Measurements from ENCODE around the gene KCNK1. TPM values are rescaled to one million over a fixed set of nuclear protein-coding genes. Genes with fewer than 3 reads are reported as not detected.

The KCNK1 gene
- total RNA-seq, 2 donors from 2014 or later = 5.2 to 6.3 TPM

DNA sequence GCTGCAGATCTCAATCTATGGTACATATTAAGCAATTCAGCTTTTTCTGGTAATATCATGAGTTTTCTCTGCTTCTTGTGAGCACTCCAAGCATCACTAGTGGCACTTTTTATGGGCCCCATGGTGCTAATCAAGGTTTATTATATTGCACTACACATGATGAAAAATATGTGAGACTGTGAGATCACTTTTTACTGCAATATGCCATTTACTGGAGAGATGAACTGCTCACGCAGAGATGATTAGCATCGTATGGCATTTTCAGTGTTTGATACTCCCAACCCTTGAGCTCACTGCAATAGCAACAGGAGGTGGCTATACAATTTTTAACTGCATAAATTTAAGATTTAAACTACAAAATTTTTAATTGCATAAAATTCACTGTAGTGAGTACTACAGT lies 8.7 kb upstream of the KCNK1 start:
- no peak overlapping the region for H3K27ac ChIP-seq
- no peak for TF ChIP-seq POLR2A (IDR thresholded peaks at IDR 0.05)
- TF ChIP-seq, protein P1, sequence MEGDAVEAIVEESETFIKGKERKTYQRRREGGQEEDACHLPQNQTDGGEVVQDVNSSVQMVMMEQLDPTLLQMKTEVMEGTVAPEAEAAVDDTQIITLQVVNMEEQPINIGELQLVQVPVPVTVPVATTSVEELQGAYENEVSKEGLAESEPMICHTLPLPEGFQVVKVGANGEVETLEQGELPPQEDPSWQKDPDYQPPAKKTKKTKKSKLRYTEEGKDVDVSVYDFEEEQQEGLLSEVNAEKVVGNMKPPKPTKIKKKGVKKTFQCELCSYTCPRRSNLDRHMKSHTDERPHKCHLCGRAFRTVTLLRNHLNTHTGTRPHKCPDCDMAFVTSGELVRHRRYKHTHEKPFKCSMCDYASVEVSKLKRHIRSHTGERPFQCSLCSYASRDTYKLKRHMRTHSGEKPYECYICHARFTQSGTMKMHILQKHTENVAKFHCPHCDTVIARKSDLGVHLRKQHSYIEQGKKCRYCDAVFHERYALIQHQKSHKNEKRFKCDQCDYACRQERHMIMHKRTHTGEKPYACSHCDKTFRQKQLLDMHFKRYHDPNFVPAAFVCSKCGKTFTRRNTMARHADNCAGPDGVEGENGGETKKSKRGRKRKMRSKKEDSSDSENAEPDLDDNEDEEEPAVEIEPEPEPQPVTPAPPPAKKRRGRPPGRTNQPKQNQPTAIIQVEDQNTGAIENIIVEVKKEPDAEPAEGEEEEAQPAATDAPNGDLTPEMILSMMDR (IDR thresholded peaks at IDR 0.05) = no peak
- ATAC-seq (no peak), DNase-seq (no peak)
- WGBS, 2 donors = 91 to 93% methylated on average over 2 of the region's 2 CpGs
- no peaks in the 10 kb centered on the region for H3K9me3 ChIP-seq
- no peaks in the 10 kb centered on the region for H3K27me3 ChIP-seq
- H3K4me3 ChIP-seq = no peak overlapping the region
- H3K4me1 ChIP-seq = no peaks in the 10 kb centered on the region
- no peaks in the 10 kb centered on the region for H3K36me3 ChIP-seq (replicated peaks in 1 of 2; ENCODE audit: insufficient read depth in 1 of 2, low read depth in 2 of 2)
- intact Hi-C loops (cut with DNase I) = no loop called here

DNA sequence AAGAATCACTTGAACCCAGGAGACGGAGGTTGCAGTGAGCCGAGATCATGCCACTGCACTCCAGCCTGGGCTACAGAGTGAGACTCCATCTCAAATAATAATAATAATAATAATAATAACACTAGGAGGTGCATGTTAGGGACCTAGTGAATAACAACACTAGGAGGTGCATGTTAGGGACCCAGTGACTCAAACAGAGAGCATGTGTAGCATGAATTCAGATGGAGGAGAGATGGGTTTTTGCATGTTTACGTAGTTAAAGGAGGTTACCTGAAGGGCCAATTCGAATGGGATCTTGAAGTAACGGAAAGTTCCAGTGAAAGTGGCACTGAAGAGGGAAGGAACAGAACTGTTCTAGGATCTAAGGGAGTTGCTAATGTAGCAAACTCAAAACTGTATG lies 7.1 kb upstream of the KCNK1 start:
- no peaks in the 10 kb centered on the region for H3K36me3 ChIP-seq (replicated peaks in 1 of 2; ENCODE audit: insufficient read depth in 1 of 2, low read depth in 2 of 2)
- DNase-seq = no peak
- H3K4me3 ChIP-seq = no peak overlapping the region
- no peaks in the 10 kb centered on the region for H3K9me3 ChIP-seq
- no peak overlapping the region for H3K27ac ChIP-seq
- H3K27me3 ChIP-seq = no peaks in the 10 kb centered on the region
- H3K4me1 ChIP-seq = no peaks in the 10 kb centered on the region
- WGBS, 2 donors = 68 to 81% methylated on average over 5 of the region's 5 CpGs
- TF ChIP-seq, protein P1 (IDR thresholded peaks at IDR 0.05) = no peak
- TF ChIP-seq POLR2A (IDR thresholded peaks at IDR 0.05) = no peak
- intact Hi-C loops (cut with DNase I) = no loop called here
- no peak for ATAC-seq

DNA sequence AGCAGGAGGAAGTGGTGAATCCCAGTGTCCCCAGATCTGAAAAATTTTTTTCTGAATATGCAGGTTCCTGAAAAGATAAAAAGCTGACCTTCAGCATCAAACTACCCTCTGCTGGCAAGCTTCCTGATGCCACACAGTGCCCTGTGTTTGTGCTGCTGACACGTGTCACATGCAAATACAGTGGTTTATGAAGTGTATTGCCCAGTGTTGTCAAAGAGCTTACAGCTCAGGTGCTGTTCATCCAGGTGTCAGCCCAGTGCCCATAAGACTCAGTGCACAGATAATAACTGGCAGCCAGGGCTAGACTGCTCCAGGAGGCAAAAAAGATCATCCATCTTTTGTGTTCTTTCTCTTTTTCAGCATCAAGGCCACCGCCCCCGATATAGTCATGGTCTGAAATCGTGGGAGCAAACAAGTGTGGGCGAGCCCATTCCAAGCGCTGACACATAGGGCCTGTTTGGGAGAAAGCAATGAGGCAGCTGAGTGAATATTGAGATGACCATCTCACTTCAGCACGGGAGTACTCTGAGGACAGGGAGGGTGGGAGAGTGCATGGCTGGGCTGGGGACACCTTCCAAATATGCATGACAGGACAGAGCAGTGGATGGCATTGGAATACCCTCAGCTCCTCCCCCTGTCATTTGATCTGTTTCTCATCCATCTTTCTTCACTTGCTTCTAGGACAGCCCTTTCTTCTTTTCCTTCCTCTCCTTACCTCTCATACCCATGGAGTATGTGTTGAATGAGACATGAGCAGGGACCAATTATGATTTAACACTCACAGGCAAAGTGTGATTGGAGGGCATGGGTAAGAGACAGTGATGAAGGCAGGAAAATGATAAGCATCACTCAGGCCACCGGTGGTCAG lies 6.4 kb upstream of the KCNK1 start:
- H3K27me3 ChIP-seq = no peaks in the 10 kb centered on the region
- 42 to 62% methylated on average over 8 of the region's 8 CpGs for WGBS, 2 donors
- TF ChIP-seq, protein P1 (IDR thresholded peaks at IDR 0.05) = no peak
- TF ChIP-seq POLR2A (IDR thresholded peaks at IDR 0.05) = no peak

DNA sequence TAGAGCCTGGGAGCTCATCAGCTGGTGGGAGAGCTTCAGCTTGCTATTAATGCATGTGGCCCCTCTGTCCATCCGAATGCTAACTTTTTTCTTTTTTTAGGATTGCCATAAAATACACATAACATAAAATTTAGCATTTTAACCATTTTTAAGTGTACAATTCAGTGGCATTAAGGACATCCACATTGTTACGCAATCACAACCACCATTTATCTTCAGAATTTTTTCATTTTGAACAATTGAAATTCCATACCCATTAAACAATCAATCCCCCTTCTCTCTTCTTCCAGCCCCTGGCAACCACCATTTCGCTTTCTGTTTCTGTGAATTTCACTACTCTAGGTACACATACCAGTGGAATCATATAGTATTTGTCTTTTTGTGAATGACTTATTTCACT lies 4.9 kb upstream of the KCNK1 start:
- DNase-seq (no peak), ATAC-seq (no peak)
- WGBS, 2 donors = 80 to 86% methylated on average over 3 of the region's 3 CpGs
- Histone ChIP-seq H3K9me3 (no peaks in the 10 kb centered on the region), H3K27me3 (no peaks in the 10 kb centered on the region), H3K27ac (no peak overlapping the region), H3K4me1 (peaks cover 6% of the 10 kb centered on the region), H3K4me3 (no peak overlapping the region), H3K36me3 (replicated peaks in 1 of 2; ENCODE audit: insufficient read depth in 1 of 2, low read depth in 2 of 2) (no peaks in the 10 kb centered on the region)
- intact Hi-C loops (cut with DNase I) = no loop called here
- TF ChIP-seq POLR2A (IDR thresholded peaks at IDR 0.05) = no peak
- TF ChIP-seq, protein P1 (IDR thresholded peaks at IDR 0.05) = no peak

More for the DNA sequence above, 6.4 kb upstream of the KCNK1 start:
- no peaks in the 10 kb centered on the region for H3K9me3 ChIP-seq
- H3K4me3 ChIP-seq = no peak overlapping the region
- intact Hi-C loops (cut with DNase I) = no loop called here
- ATAC-seq (no peak), DNase-seq (peak in 1 of 4 donors; percentile 7)
- no peaks in the 10 kb centered on the region for H3K4me1 ChIP-seq
- no peak overlapping the region for H3K27ac ChIP-seq
- no peaks in the 10 kb centered on the region for H3K36me3 ChIP-seq (replicated peaks in 1 of 2; ENCODE audit: insufficient read depth in 1 of 2, low read depth in 2 of 2)

DNA sequence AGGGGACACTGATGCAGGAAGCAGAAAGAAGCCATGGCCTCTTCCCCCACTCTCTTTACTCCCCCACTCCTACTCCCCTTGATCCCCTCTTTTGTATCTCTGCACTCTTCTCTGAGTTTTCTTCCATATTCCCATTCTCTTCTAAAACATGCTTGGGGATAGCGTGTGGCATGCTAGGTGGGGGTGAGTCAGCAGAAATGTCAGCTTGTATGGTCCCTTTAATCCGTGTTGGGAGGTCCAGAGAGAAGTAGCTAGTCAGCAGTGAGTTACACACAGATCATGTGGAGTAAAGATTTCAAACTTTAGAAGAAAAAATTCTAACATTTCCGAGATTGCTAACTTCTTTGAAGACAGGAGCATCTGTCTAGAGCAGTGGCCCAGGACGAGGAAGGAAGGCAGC lies 4.0 kb upstream of the KCNK1 start:
- no peaks in the 10 kb centered on the region for H3K27me3 ChIP-seq
- DNase-seq (no peak), ATAC-seq (no peak)
- TF ChIP-seq, protein P1 (IDR thresholded peaks at IDR 0.05) = no peak
- TF ChIP-seq POLR2A (IDR thresholded peaks at IDR 0.05) = no peak
- no peak overlapping the region for H3K4me3 ChIP-seq
- no peaks in the 10 kb centered on the region for H3K36me3 ChIP-seq (replicated peaks in 1 of 2; ENCODE audit: insufficient read depth in 1 of 2, low read depth in 2 of 2)
- WGBS, 2 donors = 59 to 72% methylated on average over 4 of the region's 4 CpGs
- H3K27ac ChIP-seq = no peak overlapping the region
- H3K4me1 ChIP-seq = peaks cover 9% of the 10 kb centered on the region
- intact Hi-C loops (cut with DNase I) = no loop called here
- H3K9me3 ChIP-seq = no peaks in the 10 kb centered on the region
